ENCODE data around the gene ATG2A.

ATG2A gene

DNA sequence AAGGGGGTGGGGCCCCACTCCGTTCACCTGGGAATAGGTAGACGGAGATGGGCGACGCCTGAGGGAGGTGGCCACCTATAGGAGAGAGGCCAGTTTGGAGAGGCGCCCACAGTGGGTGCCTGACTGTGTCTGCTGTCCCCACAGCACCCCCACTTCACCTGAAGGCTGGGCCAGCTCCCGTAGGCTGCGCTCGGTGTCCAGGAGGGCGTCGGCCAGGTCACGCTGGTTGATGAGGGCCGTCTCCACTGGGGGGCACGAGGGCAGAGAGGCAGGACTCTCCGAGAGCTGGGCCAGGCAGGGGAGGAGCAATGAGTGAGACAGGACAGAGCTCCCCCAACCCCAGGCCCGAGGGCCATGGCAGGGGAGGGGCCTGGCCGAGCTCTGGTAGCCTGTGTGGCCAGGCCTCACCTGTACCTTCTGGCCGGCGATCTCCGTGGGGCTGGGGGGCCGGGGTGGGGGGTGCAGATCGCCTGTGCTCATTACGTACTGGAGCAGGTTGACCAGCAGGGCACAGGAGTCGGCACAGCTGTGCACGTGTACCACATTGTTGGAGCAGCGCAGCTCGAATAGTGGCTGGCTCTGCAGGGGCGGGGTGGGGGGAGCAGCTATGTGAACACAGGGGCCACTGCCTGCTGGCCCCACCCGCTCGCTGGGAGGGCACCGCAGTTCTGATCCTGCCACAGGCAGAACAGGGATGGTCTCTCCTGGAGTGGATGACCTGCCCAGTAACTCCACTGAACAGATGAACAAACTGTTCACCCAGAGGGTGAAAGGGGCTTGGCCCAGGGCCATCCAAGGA is 14.7 kb downstream of the ATG2A start:
- ChIA-PET POLR2A (no interaction called here), CTCF (interaction anchor here (0.8 to 31.5 kb wide), 4 partner anchors 11 to 209 kb away, joined by 3 to 1137 read pairs (median 6); partner anchors contain the start of genes CDC42BPG and TM7SF2)
- TF ChIP-seq CTCF (IDR thresholded peaks at IDR 0.05; ENCODE audit: control extremely low read depth, extremely low read depth, low read depth, missing control alignments) = no peak
- no peak for DNase-seq (ENCODE audit: extremely low spot score)

DNA sequence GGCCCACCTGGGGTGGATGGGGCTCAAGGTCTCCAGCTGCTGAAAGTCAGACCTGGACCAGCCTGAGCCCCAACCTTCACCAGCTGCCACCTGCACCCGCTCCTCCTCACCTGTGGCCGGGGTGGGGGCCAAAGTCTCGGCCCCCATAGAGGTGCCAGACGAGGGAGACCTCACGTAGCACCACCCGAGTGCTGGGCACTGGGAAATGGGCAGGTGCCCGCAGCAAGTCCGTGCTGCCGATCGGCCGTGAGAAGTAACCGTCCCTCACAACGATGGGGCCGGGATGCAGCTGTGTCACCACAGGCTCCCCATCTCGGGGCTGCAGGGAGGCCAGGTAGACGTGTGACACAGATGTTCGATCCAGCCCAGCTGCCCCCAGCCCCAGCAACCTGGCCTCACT is 16.2 kb downstream of the ATG2A start:
- ChIA-PET POLR2A (no interaction called here), CTCF (interaction anchor here (3.2 to 31.5 kb wide), 2 partner anchors 13 to 46 kb away, joined by 8 to 1137 read pairs; partner anchors contain the start of gene CDC42BPG)
- no peak for DNase-seq (ENCODE audit: extremely low spot score)
- no peak for TF ChIP-seq CTCF (IDR thresholded peaks at IDR 0.05; ENCODE audit: control extremely low read depth, extremely low read depth, low read depth, missing control alignments)

- no peak for TF ChIP-seq CTCF (IDR thresholded peaks at IDR 0.05; ENCODE audit: control extremely low read depth, extremely low read depth, low read depth, missing control alignments)
- POLR2A ChIA-PET = interaction anchor here (0.6 kb wide), 1 partner anchor 145 kb away, joined by 5 read pairs; no protein-coding TSS in a partner anchor
- CTCF ChIA-PET = interaction anchor here (0.8 to 31.5 kb wide), 2 partner anchors 46 to 114 kb away, joined by 3 to 1137 read pairs; partner anchors contain the start of genes ARL2 and CDC42BPG
- DNase-seq (ENCODE audit: extremely low spot score) = peak; percentile 82
Observed at GRCh38 chr11:64900263-64900678, 16.7 kb downstream of the ATG2A start.

DNA sequence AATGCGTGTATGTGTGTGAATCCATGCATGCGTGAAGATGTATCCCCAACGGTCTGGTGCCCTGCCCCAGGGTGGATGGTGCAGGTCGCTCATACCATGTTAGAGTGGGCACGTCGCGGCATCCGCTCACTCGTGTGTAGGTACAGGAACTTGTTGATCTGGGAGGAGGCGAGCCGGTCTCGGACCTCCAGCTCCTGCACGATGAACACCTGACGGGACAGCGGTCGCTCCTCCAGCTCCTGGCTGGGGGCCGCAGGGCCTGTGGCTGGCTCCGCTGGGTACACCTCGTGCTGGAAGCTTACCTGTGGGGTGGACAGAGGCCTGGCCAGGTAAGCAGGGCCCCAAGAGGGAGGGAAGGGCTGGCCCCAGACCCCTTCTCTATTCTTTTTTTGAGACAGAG is 18.5 kb downstream of the ATG2A start:
- no peak for DNase-seq (ENCODE audit: extremely low spot score)
- CTCF ChIA-PET = interaction anchor here (4.6 to 31.5 kb wide), 2 partner anchors 11 to 44 kb away, joined by 25 to 1137 read pairs; partner anchors contain the start of gene CDC42BPG
- POLR2A ChIA-PET = no interaction called here
- TF ChIP-seq CTCF (IDR thresholded peaks at IDR 0.05; ENCODE audit: control extremely low read depth, extremely low read depth, low read depth, missing control alignments) = no peak

DNA sequence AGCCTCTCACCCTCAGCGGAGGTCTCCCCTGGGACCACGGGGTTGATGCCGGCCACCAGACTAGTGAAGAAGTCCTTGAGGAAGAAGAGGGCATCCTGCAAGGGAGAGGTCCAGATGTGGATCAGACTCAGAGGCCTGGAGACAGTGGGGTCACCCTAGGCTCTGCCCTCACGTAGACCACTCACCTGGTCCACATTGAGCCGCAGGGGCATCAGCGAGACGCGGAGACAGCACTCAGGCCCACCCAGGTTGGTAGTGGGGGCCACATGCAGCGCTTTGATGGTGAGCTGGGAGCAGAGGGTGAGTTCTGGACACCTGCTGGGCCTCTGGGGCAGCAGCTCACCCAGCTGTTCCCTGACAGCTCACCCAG is 18.9 kb downstream of the ATG2A start:
- no peak for DNase-seq (ENCODE audit: extremely low spot score)
- ChIA-PET POLR2A (no interaction called here), CTCF (interaction anchor here (4.6 to 31.5 kb wide), 2 partner anchors 11 to 44 kb away, joined by 25 to 1137 read pairs; partner anchors contain the start of gene CDC42BPG)
- TF ChIP-seq CTCF (IDR thresholded peaks at IDR 0.05; ENCODE audit: control extremely low read depth, extremely low read depth, low read depth, missing control alignments) = no peak

GRCh38 chr11:64897381-64898075 is 19.5 kb downstream of the ATG2A start:
- POLR2A ChIA-PET = no interaction called here
- no peak for DNase-seq (ENCODE audit: extremely low spot score)
- TF ChIP-seq CTCF (IDR thresholded peaks at IDR 0.05; ENCODE audit: control extremely low read depth, extremely low read depth, low read depth, missing control alignments) = no peak
- CTCF ChIA-PET = interaction anchor here (4.6 to 31.5 kb wide), 2 partner anchors 10 to 43 kb away, joined by 25 to 1137 read pairs; partner anchors contain the start of gene CDC42BPG

Measured in GM10248 (cell line).